CD4-positive, alpha-beta T cell treated with Interleukin-4 for 1 hour (primary cell): ENCODE measurements around the gene ATPAF2.
A peak's percentile ranks its signal among the peaks of the same experiment; 100 is the strongest.

Experiments
- DNase-seq, 2 donors: peaks; one replicate each; pipeline ENCODE4 v3.0.0-alpha.2; 2020 to 2022

The ATPAF2 gene

GRCh38 chr17:18038861-18039534 is at the start of gene ATPAF2, which contains the start of gene GID4:
TSS of gene ATPAF2 (minus strand) at chr17:18039168. CDS start at chr17:18039013, 155 bp downstream.
TSS of gene GID4 (plus strand) at chr17:18039408. CDS start at chr17:18039465, 57 bp downstream.
- peak; percentile 99 for DNase-seq

- DNase-seq, result peak; percentile 86 to 92
Observed at GRCh38 chr17:18087610-18088491, 48.9 kb upstream of the ATPAF2 start, which contains the start of gene DRG2. TSS of gene DRG2 (plus strand) at chr17:18087948. CDS start at chr17:18088024, 76 bp downstream.

GRCh38 chr17:18084256-18084655 is 45.3 kb upstream of the ATPAF2 start:
- DNase-seq, result no peak

DNA sequence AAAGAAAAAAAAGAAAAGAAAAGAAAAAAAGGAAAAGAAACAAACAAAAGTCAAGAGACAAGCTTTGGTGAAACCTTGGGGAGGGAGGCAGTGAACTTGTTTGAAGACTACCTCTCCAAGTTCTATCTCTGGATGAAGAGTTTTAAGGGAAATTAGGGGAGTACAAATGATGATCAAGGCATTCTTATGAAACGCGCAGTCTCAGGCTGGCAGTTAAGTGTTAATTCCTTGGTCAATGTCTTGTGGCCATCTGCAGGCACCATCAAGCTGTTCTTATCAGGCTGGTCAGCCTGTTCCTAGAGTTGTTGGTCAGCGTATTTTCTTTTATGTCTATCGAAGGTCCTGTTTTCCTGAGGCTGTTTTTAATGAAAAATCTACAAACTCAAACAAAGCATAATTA is 40.6 kb upstream of the ATPAF2 start:
- DNase-seq, result no peak

DNA sequence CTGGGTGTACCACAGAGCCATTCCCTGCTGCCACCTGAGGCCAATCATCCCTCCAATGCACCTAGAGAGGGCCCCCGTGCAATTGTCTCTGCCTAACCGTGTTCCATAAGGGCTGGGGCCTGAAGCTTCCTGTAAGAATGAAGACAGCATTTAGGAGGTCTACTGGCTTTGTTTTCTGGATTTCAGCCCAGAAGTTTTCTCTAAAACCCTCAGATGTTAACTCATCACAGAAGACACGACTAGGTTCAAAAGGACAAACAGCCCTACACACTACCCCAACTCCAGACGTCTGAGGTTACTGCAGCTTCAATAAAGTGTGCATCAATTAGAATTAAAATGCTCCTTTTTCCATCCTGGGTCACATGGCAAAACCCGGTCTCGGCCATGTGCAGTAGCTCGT is 38.0 kb upstream of the ATPAF2 start:
- DNase-seq, result no peak

DNA sequence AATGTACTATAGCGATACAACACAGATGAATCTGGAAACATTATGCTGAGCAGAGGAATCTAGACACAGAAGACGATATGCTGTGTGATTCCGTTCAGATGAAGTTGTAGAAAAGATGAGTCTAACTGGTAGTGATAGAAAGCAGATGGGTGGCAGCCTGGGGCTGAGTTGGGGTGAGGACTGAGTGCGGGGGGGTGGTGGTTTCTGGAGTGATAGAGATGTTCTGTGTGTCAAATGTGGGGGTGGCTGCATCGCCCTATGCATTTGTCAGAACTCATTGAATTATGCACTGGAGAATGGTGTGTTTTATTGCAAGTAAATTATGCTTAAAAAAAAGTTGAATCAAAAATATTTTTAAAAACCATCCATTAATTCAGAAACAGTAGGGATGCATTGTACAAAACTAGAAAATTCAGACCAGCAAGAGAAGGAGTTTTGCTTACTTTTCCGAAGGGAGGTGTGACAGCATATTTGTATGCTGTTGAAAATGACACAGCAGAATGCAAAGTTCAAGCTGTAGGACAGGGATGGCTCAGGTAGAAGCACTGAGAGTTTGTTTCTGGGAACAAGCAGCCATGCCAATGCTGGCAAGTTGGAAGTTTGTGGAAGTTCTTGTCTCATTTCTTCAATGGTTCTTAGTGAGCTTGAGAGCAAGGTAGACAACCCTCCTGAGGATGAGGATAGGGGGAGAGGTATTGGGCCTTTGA is 35.8 kb upstream of the ATPAF2 start:
- DNase-seq, result no peak

GRCh38 chr17:18071751-18072150 is 32.8 kb upstream of the ATPAF2 start:
- DNase-seq, result no peak

- no peak for DNase-seq
Observed at GRCh38 chr17:18070861-18071340, 31.9 kb upstream of the ATPAF2 start.

DNA sequence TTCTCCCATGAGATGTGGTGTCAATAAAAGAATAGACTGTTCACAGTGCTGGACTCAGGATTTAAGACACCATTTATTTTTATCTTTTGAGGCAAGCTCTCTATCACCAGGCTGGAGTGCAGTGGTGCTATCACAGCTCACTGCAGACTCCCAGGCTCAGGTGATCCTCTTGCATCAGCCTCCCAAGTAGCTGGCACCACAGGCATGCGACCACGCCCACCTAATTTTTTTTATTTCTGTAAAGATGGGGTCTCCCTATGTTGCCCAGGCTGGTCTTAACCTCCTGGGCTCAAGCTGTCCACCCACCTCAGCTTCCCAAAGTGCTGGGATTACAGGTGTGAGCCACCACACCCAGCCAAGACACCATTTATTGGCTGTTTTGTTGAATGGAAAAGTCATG is 30.1 kb upstream of the ATPAF2 start:
- DNase-seq, result no peak

DNA sequence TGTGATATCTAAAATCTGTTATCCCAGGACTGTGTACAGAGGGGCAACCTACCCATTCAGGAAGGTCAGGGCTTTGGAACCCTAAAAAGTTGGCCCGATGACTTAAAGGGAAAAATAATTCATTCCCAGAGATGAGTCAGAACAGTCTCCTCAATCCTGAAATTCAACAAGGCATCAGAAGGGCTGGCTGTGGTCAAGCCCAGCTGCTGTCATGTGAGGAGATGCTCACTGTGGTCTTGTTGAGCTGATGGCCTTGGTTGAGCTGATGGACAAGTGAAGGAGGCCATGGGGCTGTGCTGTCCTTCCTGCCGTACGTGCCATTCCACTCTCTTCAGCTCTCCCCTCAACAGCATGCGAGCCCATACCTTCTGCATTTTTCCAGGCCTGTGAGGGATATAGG is 27.9 kb upstream of the ATPAF2 start:
- DNase-seq, result no peak

- no peak for DNase-seq
Observed at GRCh38 chr17:18065546-18065945, 26.6 kb upstream of the ATPAF2 start.

- DNase-seq, result no peak
Observed at GRCh38 chr17:18064053-18064452, 25.1 kb upstream of the ATPAF2 start.

- no peak for DNase-seq
Observed at GRCh38 chr17:18059283-18059682, 20.3 kb upstream of the ATPAF2 start.

DNA sequence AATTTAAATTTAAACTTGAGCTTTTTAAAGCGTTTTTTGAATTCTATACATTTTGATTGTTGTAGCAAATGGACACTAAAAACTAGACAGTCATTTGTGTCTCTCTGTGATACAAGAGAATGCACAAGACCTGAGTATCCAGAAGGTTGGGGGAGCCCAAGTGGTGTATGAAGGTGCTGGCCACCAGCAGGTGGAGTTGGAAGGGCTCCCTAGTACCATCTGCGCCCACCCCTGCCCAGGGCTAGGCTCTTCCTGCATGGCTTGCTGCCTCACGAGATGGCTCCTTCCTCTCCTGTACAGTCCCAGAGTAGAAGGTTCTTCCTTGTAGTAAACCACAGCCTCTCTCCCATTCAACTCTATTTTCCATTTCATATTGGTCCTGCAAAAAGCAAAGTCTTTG is 17.2 kb upstream of the ATPAF2 start:
- no peak for DNase-seq

DNA sequence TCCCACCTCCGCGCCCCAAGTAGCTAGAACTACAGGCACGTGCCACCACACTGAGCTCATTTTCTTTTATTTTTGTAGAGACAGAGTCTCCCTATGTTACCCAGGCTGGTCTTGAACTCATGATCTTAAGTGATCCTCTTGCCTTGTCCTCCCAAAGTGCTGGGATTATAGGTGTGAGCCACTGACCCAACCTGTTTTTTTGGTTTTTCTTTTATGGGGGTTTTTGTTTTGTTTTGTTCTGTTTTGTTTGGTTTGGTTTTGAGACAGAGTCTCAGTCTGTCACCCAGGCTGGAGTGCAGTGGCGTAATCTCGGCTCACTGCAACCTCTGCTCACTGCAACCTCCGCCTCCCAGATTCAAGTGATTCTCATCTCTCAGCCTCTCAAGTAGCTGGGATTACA is 16.6 kb upstream of the ATPAF2 start:
- no peak for DNase-seq

- DNase-seq, result no peak
Observed at GRCh38 chr17:18045691-18046350, 6.9 kb upstream of the ATPAF2 start.

GRCh38 chr17:18044609-18045008 is 5.6 kb upstream of the ATPAF2 start:
- DNase-seq, result no peak

- peak in 1 of 2 donors; percentile 31 for DNase-seq
Observed at GRCh38 chr17:18043491-18043890, 4.5 kb upstream of the ATPAF2 start.

DNA sequence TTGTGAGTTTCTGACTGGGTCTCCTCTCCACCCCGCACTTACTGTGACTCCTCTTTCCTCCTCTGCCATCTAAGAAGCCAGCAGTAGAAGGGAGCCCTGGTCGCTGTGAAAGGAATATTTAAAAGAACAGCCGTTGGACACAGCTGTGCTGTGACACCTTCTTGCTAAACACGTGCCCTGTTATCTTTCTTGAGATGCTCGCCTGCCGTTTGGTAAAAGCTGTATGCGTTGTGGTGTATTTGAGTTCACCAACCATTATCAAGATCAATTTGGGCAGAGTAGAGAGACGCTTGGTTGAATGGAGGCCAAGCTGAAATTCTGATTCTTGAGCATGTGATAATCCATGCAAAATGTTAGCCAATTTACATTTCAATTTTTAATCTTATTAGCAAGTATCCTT is 4.0 kb upstream of the ATPAF2 start:
- no peak for DNase-seq

DNA sequence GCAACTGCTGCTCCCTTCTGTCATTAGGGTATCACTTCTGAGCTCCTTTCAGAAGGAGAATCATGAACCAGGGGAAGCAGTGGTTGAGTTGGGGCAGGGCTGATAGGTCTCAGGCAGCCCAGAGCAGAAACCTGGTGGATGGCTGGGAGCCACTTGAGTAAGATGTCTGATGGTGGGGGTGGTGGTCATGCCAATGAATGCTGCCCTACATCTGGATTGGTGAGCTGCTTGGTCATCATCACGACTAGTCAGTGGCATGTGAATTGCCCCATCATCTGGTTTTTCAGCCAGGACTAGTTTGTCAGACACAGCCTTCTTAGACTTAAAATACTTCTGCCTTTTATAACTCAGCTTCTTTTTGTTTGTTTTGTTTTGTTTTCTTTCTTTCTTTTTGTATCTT is 2.8 kb upstream of the ATPAF2 start:
- DNase-seq, result no peak

DNA sequence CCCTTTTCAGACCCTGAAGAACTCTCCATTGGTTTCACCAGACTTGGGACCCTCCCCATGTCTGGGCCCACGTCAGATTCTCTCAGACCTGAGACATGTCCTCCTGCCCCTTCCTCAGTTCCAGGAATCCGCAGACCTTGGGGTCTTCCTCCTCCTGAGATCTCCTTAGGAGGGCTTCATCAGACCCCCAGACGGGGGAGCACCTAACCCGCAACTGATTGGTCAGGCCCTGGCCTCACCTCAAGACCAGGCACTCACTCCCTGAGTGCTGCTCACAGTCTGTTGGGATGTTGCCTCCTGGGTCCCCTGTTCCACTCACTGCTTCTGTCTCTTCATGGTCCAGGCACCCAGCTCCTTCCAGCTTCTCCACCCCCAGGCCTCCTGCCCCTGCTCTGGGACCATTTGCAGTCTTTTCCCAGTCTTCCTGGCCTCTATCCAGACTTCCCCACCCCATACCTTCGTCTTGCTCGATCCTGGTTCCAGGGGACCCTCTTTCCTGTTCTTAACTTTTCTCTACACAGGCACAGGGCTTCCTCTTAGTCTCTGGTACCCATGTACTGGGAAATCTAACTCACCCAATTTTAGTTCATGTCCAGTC is 1.4 kb upstream of the ATPAF2 start:
- DNase-seq, result no peak
